RWPE2 (cell line): ENCODE data around the gene PDGFRB.

Experiments
- ATAC-seq: fragments of 200-7000 bp; cut with Tn5 transposase; 3 replicates; pipeline ENCODE4 v1.9.1; 2021; ENCODE audit warnings: low read depth
- DNase-seq: peaks from one replicate; pipeline ENCODE4 v3.0.0-alpha.2; 2020; ENCODE audit warnings: low spot score
- H3K27ac ChIP-seq: fragments of 450-650 bp; 2 replicates; pipeline ENCODE4 v1.5.1; 2017; ENCODE audit warnings: mild to moderate bottlenecking; ENCODE audit not compliant: poor library complexity, severe bottlenecking
- H3K27me3 ChIP-seq: fragments of 250-450 bp; sonication (Bioruptor Pico); 2 replicates; pipeline ENCODE4 v1.5.1; 2021; ENCODE audit warnings: mild to moderate bottlenecking, moderate library complexity; ENCODE audit not compliant: insufficient read depth, poor library complexity, severe bottlenecking
- H3K36me3 ChIP-seq: fragments of 250-450 bp; sonication (Bioruptor Pico); 2 replicates; pipeline ENCODE4 v1.5.1; 2020; ENCODE audit warnings: low read depth, mild to moderate bottlenecking, moderate library complexity
- H3K4me1 ChIP-seq: fragments of 250-450 bp; sonication (Bioruptor Pico); 2 replicates; pipeline ENCODE4 v1.5.1; 2021; ENCODE audit warnings: mild to moderate bottlenecking, moderate library complexity; ENCODE audit not compliant: insufficient read depth, poor library complexity, severe bottlenecking
- H3K4me3 ChIP-seq: fragments of 250-450 bp; sonication (Bioruptor Pico); 2 replicates; pipeline ENCODE4 v1.5.1; 2021; ENCODE audit warnings: mild to moderate bottlenecking, moderate library complexity; ENCODE audit not compliant: severe bottlenecking
- H3K9me3 ChIP-seq: fragments of 250-450 bp; sonication (Bioruptor Pico); 2 replicates; pipeline ENCODE4 v1.5.1; 2021; ENCODE audit warnings: mild to moderate bottlenecking, moderate library complexity; ENCODE audit not compliant: severe bottlenecking
- CTCF ChIP-seq: fragments of 450-650 bp; IDR thresholded peaks from one replicate; pipeline ENCODE4 v1.5.1; 2017; ENCODE audit warnings: mild to moderate bottlenecking, moderate library complexity; ENCODE audit not compliant: poor library complexity, severe bottlenecking

The PDGFRB gene

GRCh38 chr5:150197476-150197875, 41.8 kb upstream of the PDGFRB start:
- H3K36me3 ChIP-seq: no peaks in the 10 kb centered on the region
- no peaks in the 10 kb centered on the region for H3K4me1 ChIP-seq
- no peaks in the 10 kb centered on the region for H3K9me3 ChIP-seq
- no peak overlapping the region for H3K4me3 ChIP-seq
- DNase-seq: no peak
- ATAC-seq: no peak
- no peaks in the 10 kb centered on the region for H3K27me3 ChIP-seq
- TF ChIP-seq CTCF: no peak
- H3K27ac ChIP-seq: no peak overlapping the region

GRCh38 chr5:150196986-150197385, 41.3 kb upstream of the PDGFRB start:
- H3K27me3 ChIP-seq: no peaks in the 10 kb centered on the region
- no peak overlapping the region for H3K27ac ChIP-seq
- no peak for DNase-seq
- TF ChIP-seq CTCF: no peak
- no peaks in the 10 kb centered on the region for H3K4me1 ChIP-seq
- ATAC-seq: no peak
- no peak overlapping the region for H3K4me3 ChIP-seq
- no peaks in the 10 kb centered on the region for H3K36me3 ChIP-seq
- no peaks in the 10 kb centered on the region for H3K9me3 ChIP-seq

GRCh38 chr5:150196514-150196913, 40.9 kb upstream of the PDGFRB start:
- no peak for TF ChIP-seq CTCF
- no peak for DNase-seq
- H3K9me3 ChIP-seq: no peaks in the 10 kb centered on the region
- no peaks in the 10 kb centered on the region for H3K36me3 ChIP-seq
- H3K4me3 ChIP-seq: no peak overlapping the region
- no peak for ATAC-seq
- no peaks in the 10 kb centered on the region for H3K4me1 ChIP-seq
- peaks cover 3% of the 10 kb centered on the region for H3K27me3 ChIP-seq
- H3K27ac ChIP-seq: no peak overlapping the region

GRCh38 chr5:150195736-150196485, 40.3 kb upstream of the PDGFRB start:
- peaks cover 7% of the 10 kb centered on the region for H3K27me3 ChIP-seq
- no peak overlapping the region for H3K4me3 ChIP-seq
- no peaks in the 10 kb centered on the region for H3K36me3 ChIP-seq
- no peaks in the 10 kb centered on the region for H3K4me1 ChIP-seq
- TF ChIP-seq CTCF: no peak
- ATAC-seq (no peak), DNase-seq (no peak)
- no peaks in the 10 kb centered on the region for H3K9me3 ChIP-seq
- no peak overlapping the region for H3K27ac ChIP-seq

- ATAC-seq (no peak), DNase-seq (no peak)
- no peaks in the 10 kb centered on the region for H3K36me3 ChIP-seq
- H3K27ac ChIP-seq: no peak overlapping the region
- no peaks in the 10 kb centered on the region for H3K4me1 ChIP-seq
- peaks cover 36% of the 10 kb centered on the region for H3K27me3 ChIP-seq
- H3K9me3 ChIP-seq: no peaks in the 10 kb centered on the region
- TF ChIP-seq CTCF: no peak
- H3K4me3 ChIP-seq: no peak overlapping the region
Measured at GRCh38 chr5:150192462-150192861, 36.8 kb upstream of the PDGFRB start.
